Adrenal gland (tissue), 12 donors: ENCODE measurements around the gene CDH24. TPM values are rescaled to one million over a fixed set of nuclear protein-coding genes. Genes with fewer than 3 reads are reported as not detected.

Source experiments
- DNase-seq, 7 donors: peaks; one replicate each; pipeline ENCODE4 v3.0.0-alpha.2; 2019 to 2020
- H3K27ac ChIP-seq, 5 donors: fragments of 200-600 bp; sonication (generic) in 4 of 5; 1 replicate in 3 of 5; 2 replicates in 2 of 5; pipeline versions ENCODE4 v1.5.1 to v1.8.0; 2016 to 2020; ENCODE audit warnings: mild to moderate bottlenecking in 1 of 5
- H3K27me3 ChIP-seq: fragments of 200-600 bp; 2 replicates; pipeline ENCODE4 v1.8.0; 2021
- H3K36me3 ChIP-seq, 2 donors: fragments of 200-600 bp; replicated peaks in 1 of 2; 1 replicate in 1 of 2; 2 replicates in 1 of 2; pipeline versions ENCODE4 v1.5.1 to v1.8.0; 2018 to 2022
- H3K4me1 ChIP-seq, 2 donors: fragments of 200-600 bp; replicated peaks in 1 of 2; 1 replicate in 1 of 2; 2 replicates in 1 of 2; pipeline versions ENCODE4 v1.5.1 to v1.8.0; 2018 to 2021
- H3K4me3 ChIP-seq, 4 donors: fragments of 200-600 bp; sonication (generic) in 3 of 4; one replicate each; pipeline ENCODE4 v1.5.1; 2016 to 2018
- H3K9me3 ChIP-seq, 3 donors: fragments of 200-600 bp; sonication (generic) in 1 of 3; replicated peaks in 1 of 3; 1 replicate in 2 of 3; 2 replicates in 1 of 3; pipeline versions ENCODE4 v1.5.1 to v1.8.0; 2016 to 2021
- CTCF ChIP-seq, 6 experiments: fragments of 450-650 bp in 4 of 6; fragments of 200-600 bp in 2 of 6; sonication (generic) in 1 of 6; IDR thresholded peaks; 1 replicate in 5 of 6; 2 replicates in 1 of 6; pipeline versions ENCODE4 v1.5.1 to v1.8.0; 2016 to 2021; ENCODE audit warnings: antibody characterized with exemption in 6 of 6, mild to moderate bottlenecking in 2 of 6, moderate library complexity in 1 of 6
- POLR2A ChIP-seq, 2 donors: fragments of 450-650 bp; IDR thresholded peaks; one replicate each; pipeline ENCODE4 v1.6.1; 2017; ENCODE audit warnings: antibody characterized with exemption in 2 of 2, mild to moderate bottlenecking in 2 of 2, moderate library complexity in 1 of 2
- WGBS, 4 donors: extraction: QIAGEN DNeasy Blood & Tissue Kit in 2 of 4; methylation state at CpG; one replicate each; pipeline versions ENCODE4 v1.1.5 to v1.1.7; 2013 to 2017; 5-methylcytosine and 5-hydroxymethylcytosine counted together
- intact Hi-C, 2 donors: fragments of 100-400 bp; cut with DNase I; formaldehyde crosslinking; loops; one replicate each; pipeline versions ENCODE4 v1.14.1 to v1.15.0; 2022 to 2023
- polyA plus RNA-seq, 3 donors: library from polyadenylated mRNA; stranded (reverse); fragments of 200-250 nt in 2 of 3; fragments of 350-450 nt in 1 of 3; fragmentation: Illumina TruSeq in 1 of 3; extraction: RNeasy Lipid Tissue Mini Kit (QIAGEN cat#74804) in 1 of 3; gene quantifications; one replicate each; pipeline ENCODE4 v1.2.3, GENCODE V29; 2013 to 2014
- total RNA-seq, 9 donors: library from RNA; depleted of rRNA in 4 of 9; stranded (reverse); fragments of >200 nt in 4 of 9; fragments of 120-200 nt in 1 of 9; fragmentation: NEBNext Ultra II Directional in 1 of 9; extraction: Animal tissue kit (Norgen Biotek cat#: 25700) in 1 of 9; gene quantifications; one replicate each; pipeline versions ENCODE4 v1.1.0 to v1.2.4, GENCODE V29; 2013 to 2023
- donor health status: healthy with polysubstance abuse.
- donor health status: Bipolar disorder and iron deficiency.
- donor health status: DM: yes; HTN: yes; CAD: no.
- donor health status: DM: no; HTN: no; CAD: no.
- donor health status: DM: no; HTN: no; CAD: no.
- donor health status: DM: yes; HTN: yes; CAD: no.

CDH24 gene
- total and polyA plus RNA-seq, 12 donors = 1.5 to 29.3 (median 3.5) TPM

- Histone ChIP-seq H3K4me1 (peaks cover 10 to 45% of the 10 kb centered on the region in 2 donors), H3K27me3 (no peaks in the 10 kb centered on the region), H3K27ac (peak overlapping the region in 1 of 5 donors; percentile 1), H3K4me3 (no peak overlapping the region), H3K36me3 (peaks cover 0 to 67% of the 10 kb centered on the region in 2 donors), H3K9me3 (no peaks in the 10 kb centered on the region)
- intact Hi-C loops = loop anchor here (5.0 kb wide), 2 partner anchors 35 to 45 kb away; partner anchors contain the start of gene CIROP (in 1 of the 2)
- TF ChIP-seq CTCF (IDR thresholded peaks at IDR 0.05) (no peak), POLR2A (IDR thresholded peaks at IDR 0.05) (no peak)
- 79 to 83% (median 80%) methylated on average over 22 to 23 of the region's 23 CpGs for WGBS, 4 donors
- peak in 2 of 7 donors; percentile 12 to 54 for DNase-seq
These were observed 9.8 kb upstream of the CDH24 start for GRCh38 chr14:23066855-23067744.

GRCh38 chr14:23066368-23066767, 9.0 kb upstream of the CDH24 start:
- H3K9me3 ChIP-seq = no peaks in the 10 kb centered on the region
- H3K27me3 ChIP-seq = no peaks in the 10 kb centered on the region
- no peak overlapping the region for H3K27ac ChIP-seq
- no peak for TF ChIP-seq POLR2A (IDR thresholded peaks at IDR 0.05)
- TF ChIP-seq CTCF (IDR thresholded peaks at IDR 0.05) = no peak
- peaks cover 0 to 73% of the 10 kb centered on the region in 2 donors for H3K36me3 ChIP-seq
- no peak overlapping the region for H3K4me3 ChIP-seq
- DNase-seq = peak in 2 of 7 donors; percentile 11 to 43
- peaks cover 7 to 45% of the 10 kb centered on the region in 2 donors for H3K4me1 ChIP-seq
- 72 to 81% (median 75%) methylated on average over 3 of the region's 3 CpGs for WGBS, 4 donors
- intact Hi-C loops = loop anchor here (5.0 kb wide), 2 partner anchors 36 to 46 kb away; partner anchors contain the start of gene CIROP (in 1 of the 2)

GRCh38 chr14:23063601-23064000, 6.3 kb upstream of the CDH24 start:
- Histone ChIP-seq H3K36me3 (peaks cover 0 to 99% of the 10 kb centered on the region in 2 donors), H3K27me3 (no peaks in the 10 kb centered on the region), H3K27ac (peak overlapping the region in 1 of 5 donors; percentile 4), H3K4me1 (peaks cover 4 to 23% of the 10 kb centered on the region in 2 donors), H3K4me3 (no peak overlapping the region), H3K9me3 (no peaks in the 10 kb centered on the region)
- intact Hi-C loops = loop anchor here in 1 of 2 donors (5.0 kb wide), 1 partner anchor 39 kb away; the partner anchor contains the start of gene CIROP
- WGBS, 4 donors = 87 to 92% (median 90%) methylated on average over 5 of the region's 5 CpGs
- peak in 3 of 7 donors; percentile 6 to 25 (median 7) for DNase-seq
- TF ChIP-seq CTCF (IDR thresholded peaks at IDR 0.05) (no peak), POLR2A (IDR thresholded peaks at IDR 0.05) (no peak)

- peak; percentile 82 to 97 (median 93) for DNase-seq
- TF ChIP-seq CTCF (IDR thresholded peaks at IDR 0.05) = no peak
- TF ChIP-seq POLR2A (IDR thresholded peaks at IDR 0.05) = no peak
- H3K27ac ChIP-seq = peak overlapping the region; percentile 15 to 80 (median 73)
- H3K9me3 ChIP-seq = no peaks in the 10 kb centered on the region
- intact Hi-C loops = loop anchor here in 1 of 2 donors (5.0 kb wide), 1 partner anchor 40 kb away; the partner anchor contains the start of gene CIROP
- 7 to 25% (median 10%) methylated on average over 4 of the region's 4 CpGs for WGBS, 4 donors
- H3K36me3 ChIP-seq = peaks cover 0 to 84% of the 10 kb centered on the region in 2 donors
- peaks cover 4 to 24% of the 10 kb centered on the region in 2 donors for H3K4me1 ChIP-seq
- H3K27me3 ChIP-seq = no peaks in the 10 kb centered on the region
- no peak overlapping the region for H3K4me3 ChIP-seq
These were observed 4.7 kb upstream of the CDH24 start for GRCh38 chr14:23062002-23062401.
